NCI-H2029 (cell line): ENCODE data around the gene CREB3L1.

ENCODE experiments used
- DNase-seq: peaks from one replicate; lab custom pipeline; 2025; lab: John Stamatoyannopoulos, UW

CREB3L1 gene

GRCh38 chr11:46275964-46276641, 1.4 kb upstream of the CREB3L1 start:
- DNase-seq: peak; percentile 43

DNA sequence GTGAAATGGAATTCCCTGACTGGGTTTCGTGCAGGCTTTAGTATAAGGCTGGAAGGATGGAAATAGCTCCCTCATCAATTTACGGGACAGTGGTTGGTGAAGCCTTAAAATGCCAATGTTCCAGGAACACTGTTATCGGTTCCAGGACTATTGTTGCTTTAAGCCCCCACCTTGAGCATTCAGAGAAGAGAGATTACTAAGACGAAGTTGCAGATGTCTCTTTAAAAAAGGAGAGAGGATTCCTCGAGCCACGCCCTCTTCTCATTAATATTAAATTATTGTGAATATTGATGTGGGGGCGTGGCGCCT, 195 bp upstream of the CREB3L1 start:
- peak; percentile 6 for DNase-seq

- no peak for DNase-seq
These were observed 1.1 kb downstream of the CREB3L1 start for GRCh38 chr11:46278387-46279125.

DNA sequence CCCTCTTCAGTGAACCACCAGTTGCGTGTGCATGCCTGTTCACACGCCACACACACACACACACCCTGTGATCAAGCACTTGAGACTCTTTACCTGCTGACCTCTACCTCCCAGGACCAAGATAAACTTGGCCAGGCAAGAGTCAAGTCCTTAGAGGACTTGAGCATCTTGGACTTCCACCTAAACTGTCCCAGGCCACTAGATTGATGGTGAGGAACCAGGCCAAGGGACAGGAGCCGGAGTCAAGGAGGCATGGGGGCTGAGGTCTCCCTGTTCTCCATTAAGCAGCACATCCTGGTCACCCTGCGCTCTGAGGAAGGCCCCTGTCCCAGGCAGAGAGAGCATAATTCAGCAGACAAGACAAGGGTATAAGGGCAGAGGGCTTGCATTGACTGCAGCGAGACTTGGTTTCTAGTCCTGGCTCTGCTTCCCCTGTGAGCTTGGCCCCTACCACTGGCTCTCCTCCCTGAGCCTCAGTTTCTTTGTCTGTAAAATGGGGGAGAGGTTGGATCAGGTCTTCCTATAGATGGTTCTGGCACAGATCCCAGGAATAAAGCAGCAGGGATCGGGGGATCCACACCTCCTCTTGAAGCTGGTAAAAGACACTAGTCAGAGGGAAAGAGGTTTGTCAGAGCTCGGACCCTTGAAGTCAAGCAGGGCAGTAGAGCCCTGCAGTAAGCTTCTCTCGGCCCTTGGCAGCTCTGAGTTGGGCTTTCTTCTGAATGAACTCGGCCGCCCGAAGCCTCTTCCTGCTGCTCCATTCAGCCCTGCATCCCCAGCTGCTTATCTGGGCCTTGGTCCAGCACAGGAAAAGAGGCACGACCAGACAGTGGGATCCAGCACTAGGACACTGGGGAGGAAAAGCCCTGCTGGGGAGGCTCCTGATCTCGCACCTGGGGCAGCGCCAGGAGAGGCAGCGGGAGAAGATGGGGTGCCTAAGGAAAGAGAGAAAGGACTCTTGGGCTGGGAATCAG, 2.0 kb downstream of the CREB3L1 start:
- peak; percentile 54 for DNase-seq

DNA sequence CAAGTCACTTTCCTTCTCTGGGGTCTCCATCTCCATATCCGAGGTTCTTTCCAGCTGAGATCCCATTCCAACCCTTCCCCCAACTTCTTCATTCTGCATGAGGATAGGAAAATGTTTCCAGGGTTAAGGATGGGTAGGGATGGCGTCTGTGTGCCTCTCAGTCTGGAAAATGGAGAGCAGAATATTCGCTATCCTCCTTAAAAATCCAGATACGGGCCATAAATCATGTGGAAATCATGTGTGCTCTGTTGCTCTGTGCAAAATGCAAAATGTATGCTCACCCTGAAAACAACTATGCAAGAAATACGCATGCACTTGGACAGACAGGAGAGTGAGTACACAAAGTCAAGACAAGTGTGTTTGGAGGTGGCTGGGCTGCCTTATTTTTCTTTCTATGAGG, 3.2 kb downstream of the CREB3L1 start:
- no peak for DNase-seq

- DNase-seq: no peak
These were observed 3.9 kb downstream of the CREB3L1 start for GRCh38 chr11:46281371-46281831.

GRCh38 chr11:46285173-46285572, 7.7 kb downstream of the CREB3L1 start:
- no peak for DNase-seq

DNA sequence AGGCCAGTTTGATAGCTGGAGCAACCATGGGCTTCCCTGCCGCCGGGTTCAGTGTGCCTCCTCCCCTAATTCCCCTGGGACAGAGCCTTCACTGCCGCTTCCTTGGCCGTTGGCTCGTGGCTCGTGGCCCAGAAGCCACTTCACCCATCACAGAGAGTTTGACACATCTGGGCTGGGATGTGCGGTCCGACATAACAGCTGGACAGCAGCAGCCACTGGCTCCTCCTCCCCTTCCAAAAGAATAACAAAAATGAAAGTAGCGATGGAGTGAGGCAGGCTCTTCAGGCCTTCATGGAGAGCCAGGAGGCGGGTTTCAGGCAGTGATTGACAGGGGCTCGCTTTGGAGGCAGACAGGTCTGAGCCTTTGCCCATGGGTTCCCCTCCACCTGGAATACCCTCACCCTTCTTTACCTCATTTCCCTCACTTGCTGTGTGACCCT, 8.2 kb downstream of the CREB3L1 start:
- DNase-seq: no peak

- no peak for DNase-seq
These were observed 9.3 kb downstream of the CREB3L1 start for GRCh38 chr11:46286789-46287188.

DNA sequence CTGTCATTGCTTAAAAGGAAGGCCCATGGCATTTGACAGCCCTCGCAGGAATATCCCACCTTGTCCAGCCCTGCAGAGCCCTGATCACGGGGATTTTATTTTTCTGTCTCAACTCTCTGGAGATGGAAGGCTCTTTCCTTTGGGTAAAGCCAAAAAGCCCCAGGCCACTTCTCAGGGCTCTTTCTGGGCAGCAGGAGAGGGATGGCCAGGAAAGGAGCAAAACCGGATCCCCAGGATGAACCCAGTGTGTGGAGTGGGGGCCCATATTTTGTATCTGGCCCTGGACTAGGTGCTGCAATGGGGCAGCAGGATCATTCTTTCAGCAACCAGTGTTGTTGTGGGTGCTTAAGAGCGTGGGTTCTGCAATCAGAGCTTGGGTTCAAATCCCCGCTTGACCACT, 11.0 kb downstream of the CREB3L1 start:
- DNase-seq: no peak

DNA sequence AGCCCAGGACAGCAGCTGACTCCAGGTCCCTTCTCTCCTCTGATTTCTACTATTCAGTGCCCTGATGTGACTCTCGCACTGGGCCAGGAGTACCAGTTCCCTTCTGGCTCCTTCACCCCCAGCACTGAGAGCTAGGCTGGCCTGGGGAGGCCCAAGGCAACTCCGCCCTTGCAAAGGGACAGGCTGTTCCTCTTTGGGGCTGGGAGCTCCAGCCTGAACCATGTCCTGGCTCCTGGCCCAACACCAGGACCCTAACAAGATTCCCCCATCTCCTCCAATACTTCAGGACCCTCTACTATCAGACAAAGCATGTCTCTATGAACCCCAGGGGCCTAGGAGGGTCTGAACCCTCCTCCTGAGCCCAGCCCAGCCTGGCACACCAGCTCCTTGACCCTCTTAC, 12.5 kb downstream of the CREB3L1 start:
- DNase-seq: no peak

DNA sequence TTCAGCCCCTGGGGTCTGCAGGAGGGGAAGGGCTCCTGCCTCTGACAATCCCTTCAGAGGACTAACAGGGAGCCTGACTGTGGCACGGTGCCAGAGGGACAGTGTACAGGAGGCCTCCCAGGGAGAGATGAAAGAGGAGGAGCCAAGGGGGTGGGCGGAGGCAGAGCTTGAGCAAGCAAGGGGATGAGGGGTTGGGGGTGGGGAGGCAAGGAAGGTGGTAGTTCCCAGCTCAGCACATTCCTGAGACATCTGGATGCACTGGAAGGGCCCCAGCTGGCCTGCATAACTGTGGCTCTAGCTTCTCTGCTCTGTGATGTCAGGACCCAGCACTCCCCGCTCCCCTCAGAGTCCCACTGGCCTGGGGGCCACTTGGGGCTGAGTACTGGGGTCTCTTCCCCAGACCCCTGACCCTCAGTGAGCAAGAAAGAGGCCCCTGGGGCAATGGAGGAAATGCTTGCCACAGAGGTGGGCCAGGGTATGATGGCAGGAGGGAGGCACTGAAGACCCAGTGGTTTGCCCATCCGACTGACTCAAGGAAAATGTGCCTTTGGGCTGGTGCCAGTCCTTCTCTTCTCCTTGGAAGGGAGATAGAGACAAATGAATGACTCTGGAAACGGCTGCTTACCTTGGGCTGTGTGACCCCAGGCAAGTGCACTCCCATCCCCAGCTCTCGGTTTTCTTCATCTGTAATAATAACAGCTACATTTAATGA, 13.3 kb downstream of the CREB3L1 start:
- DNase-seq: peak; percentile 7

DNA sequence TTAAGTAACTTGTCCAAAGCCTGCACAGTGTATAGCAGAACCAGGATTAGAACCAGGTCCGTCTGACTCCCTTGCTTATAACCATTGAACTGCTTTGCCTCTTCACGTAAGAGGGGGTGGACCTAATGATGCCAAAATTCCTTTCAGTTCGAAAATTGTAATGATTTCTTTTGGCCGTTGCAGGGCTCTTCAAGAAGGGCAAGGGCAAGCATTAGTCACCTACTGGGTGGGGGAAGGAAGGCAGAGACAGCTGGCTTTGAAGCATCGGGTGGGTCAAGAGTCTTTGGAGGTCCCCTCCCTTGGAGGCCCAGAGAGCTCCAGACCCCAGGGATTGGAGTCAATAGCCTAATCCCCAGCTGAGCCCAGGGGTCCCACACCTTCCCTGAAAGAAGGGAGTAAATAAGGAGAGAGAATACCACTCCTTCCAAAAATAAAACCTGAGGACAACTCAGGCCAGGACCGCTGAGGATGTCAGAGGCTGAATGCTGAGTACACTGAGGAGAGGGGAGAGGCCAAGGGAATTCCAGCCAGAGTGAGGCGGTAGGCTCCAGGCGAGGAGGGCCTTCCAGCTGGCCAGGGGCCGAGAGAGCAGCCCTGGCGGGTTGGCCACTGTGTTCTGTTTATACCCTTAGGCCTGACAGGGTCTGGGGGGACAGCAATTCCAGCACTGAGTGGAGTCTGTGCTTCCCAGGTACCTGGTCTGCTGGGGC, 14.1 kb downstream of the CREB3L1 start:
- no peak for DNase-seq

DNA sequence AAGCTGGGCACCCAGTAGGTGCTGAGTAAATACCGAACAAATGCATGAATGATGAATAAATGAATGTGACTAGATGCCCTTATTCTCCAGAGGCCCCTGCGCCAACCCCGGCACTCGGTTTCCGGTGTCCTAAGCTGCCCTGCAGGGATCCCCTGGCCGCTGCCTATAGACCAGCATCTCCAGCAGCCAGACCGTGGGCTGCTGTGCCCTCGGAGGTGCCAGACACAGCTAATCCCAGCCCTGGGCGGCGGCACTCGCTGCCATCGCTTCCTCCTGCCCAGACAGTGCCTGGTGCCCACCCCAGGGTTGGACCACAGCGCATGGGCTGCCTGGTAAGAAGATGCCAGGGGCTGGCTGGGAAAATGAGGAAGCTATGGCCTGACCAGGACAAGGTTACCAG, 15.6 kb downstream of the CREB3L1 start:
- DNase-seq: no peak

DNA sequence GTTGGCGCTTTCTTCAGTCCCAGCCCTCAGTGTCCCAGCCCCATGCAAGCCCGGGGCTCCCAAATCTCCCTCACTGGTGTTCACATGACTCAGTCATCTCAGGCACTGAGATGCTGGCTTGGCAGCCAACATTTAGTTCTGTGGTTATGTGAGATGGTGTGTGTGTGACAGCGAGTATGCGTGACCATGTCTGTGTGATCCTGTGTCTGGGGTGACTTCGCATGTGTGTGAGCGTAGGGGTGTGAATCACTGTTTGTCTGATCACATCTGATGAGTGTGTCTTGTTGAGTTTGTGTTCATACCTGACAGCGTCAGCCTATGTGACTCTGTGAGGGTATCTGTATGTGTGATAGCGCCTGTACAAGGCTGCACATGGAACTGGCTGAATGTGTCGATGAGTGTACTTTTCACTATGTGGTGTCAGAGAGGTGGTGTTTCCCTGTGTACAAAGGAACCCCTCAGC, 16.2 kb downstream of the CREB3L1 start:
- DNase-seq: no peak

- no peak for DNase-seq
These were observed 17.2 kb downstream of the CREB3L1 start for GRCh38 chr11:46294365-46295309.

GRCh38 chr11:46295312-46296058, 18.0 kb downstream of the CREB3L1 start:
- peak; percentile 55 for DNase-seq

DNA sequence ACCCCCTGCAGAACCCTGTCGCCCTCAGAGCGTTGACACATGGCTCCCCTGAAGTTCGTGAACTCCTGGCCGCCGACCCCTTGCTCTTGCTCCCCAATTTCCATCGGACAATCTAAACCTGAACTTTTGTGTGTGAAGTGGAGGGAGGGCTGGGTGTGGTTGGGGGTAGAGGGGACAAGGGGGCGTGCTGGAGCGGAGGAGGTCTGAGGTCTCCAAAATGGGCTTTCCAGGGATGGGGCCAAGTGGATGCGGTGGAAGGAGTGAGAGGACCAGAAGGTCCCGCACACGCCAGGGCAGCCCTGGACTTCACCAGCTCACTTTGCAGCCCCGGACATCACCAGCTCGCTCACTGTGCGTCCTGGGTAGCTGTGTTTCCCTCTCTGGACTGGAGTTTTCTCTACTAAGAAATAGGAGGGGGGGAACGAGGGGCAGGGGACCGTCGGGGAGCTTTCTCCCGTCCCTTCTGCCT, 18.6 kb downstream of the CREB3L1 start:
- DNase-seq: no peak
